Small intestine (tissue), 16 donors: ENCODE results near the gene SELENOF. TPM values are rescaled to one million over a fixed set of nuclear protein-coding genes. Genes with fewer than 3 reads are reported as not detected.

ENCODE experiments used
- DNase-seq, 2 donors: peaks; one replicate each; pipeline versions ENCODE4 v3.0.0 to v3.0.0-alpha.2; 2013
- FAIRE-seq: peaks from 2 replicates; lab custom pipeline; 2012; peaks lifted over from hg19 to GRCh38; lab: Jason Lieb, UNC
- H3K27ac ChIP-seq, 3 donors: one replicate each; pipeline ENCODE4 v1.5.1; 2013; ENCODE audit warnings: low read length in 2 of 3, mild to moderate bottlenecking in 2 of 3, control low read depth in 1 of 3, inconsistent platforms in 1 of 3, low read depth in 1 of 3, moderate library complexity in 1 of 3
- H3K27me3 ChIP-seq, 3 donors: one replicate each; pipeline ENCODE4 v1.6.1; 2013; ENCODE audit warnings: low read length in 3 of 3, inconsistent platforms in 1 of 3; ENCODE audit not compliant: control insufficient read depth in 3 of 3, insufficient read depth in 3 of 3
- H3K36me3 ChIP-seq, 3 donors: one replicate each; pipeline ENCODE4 v1.6.1; 2013; ENCODE audit warnings: low read length in 3 of 3, inconsistent platforms in 1 of 3, low read depth in 1 of 3, mild to moderate bottlenecking in 1 of 3, moderate library complexity in 1 of 3; ENCODE audit not compliant: control insufficient read depth in 3 of 3, insufficient read depth in 2 of 3
- H3K4me1 ChIP-seq, 3 donors: one replicate each; pipeline ENCODE4 v1.6.1; 2013; ENCODE audit warnings: low read length in 2 of 3, inconsistent platforms in 1 of 3, low read depth in 1 of 3, mild to moderate bottlenecking in 1 of 3, moderate library complexity in 1 of 3; ENCODE audit not compliant: control insufficient read depth in 3 of 3, insufficient read depth in 2 of 3
- H3K4me3 ChIP-seq, 3 donors: one replicate each; pipeline ENCODE4 v1.5.1; 2013; ENCODE audit warnings: low read length in 3 of 3, control low read depth in 1 of 3, inconsistent platforms in 1 of 3, low read depth in 1 of 3, mild to moderate bottlenecking in 1 of 3, moderate library complexity in 1 of 3
- H3K9me3 ChIP-seq, 2 donors: one replicate each; pipeline ENCODE4 v1.6.1; 2013; ENCODE audit warnings: low read depth in 1 of 2, low read length in 1 of 2; ENCODE audit not compliant: control insufficient read depth in 2 of 2, insufficient read depth in 1 of 2
- WGBS, 3 donors: extraction: QIAGEN DNeasy Blood & Tissue Kit; methylation state at CpG; one replicate each; pipeline ENCODE4 v1.1.7; 2013; 5-methylcytosine and 5-hydroxymethylcytosine counted together
- long read RNA-seq, 10 donors: transcript quantifications; one replicate each; lab custom pipeline, GENCODE V29; 2026
- polyA plus RNA-seq, 4 donors: library from polyadenylated mRNA; stranded (reverse) in 3 of 4; unstranded in 1 of 4; fragments of 200-250 nt in 3 of 4; fragments of 120-200 nt in 1 of 4; gene quantifications; one replicate each; pipeline versions ENCODE4 v1.2.1 to v1.2.3, GENCODE V29; 2013
- donor health status: healthy with polysubstance abuse.
- donor health status: control.
- donor health status: control.
- donor health status: Bipolar disorder and iron deficiency.
- donor health status: healthy.

The SELENOF gene
- 100 to 1,000 TPM in 2 of 4 donors, 10 to 100 TPM in 2; 65.4 to 228 (median 120) TPM for polyA plus RNA-seq
- long read RNA-seq, donor 1 = 0 reads
- long read RNA-seq, donor 2, transcript SELENOF-201 (5 exons, 1,781 nt) = major isoform, 38 of 38 reads
- long read RNA-seq, donor 2, partial matches to known transcripts = 0 of 38 reads
- long read RNA-seq, donor 2, other reads (novel, unspliced or antisense) = 0 of 38 reads
- long read RNA-seq, donor 3, transcript SELENOF-201 (5 exons, 1,781 nt) = major isoform, 73 of 89 reads
- long read RNA-seq, donor 3, partial matches to known transcripts = 11 of 89 reads
- long read RNA-seq, donor 3, other reads (novel, unspliced or antisense) = 0 of 89 reads
- long read RNA-seq, donor 4, partial matches to known transcripts = 0 of 4 reads
- long read RNA-seq, donor 4, other reads (novel, unspliced or antisense) = 0 of 4 reads
- long read RNA-seq, donor 5, transcript SELENOF-201 (5 exons, 1,781 nt) = major isoform, 21 of 23 reads
- long read RNA-seq, donor 5, partial matches to known transcripts = 0 of 23 reads
- long read RNA-seq, donor 5, other reads (novel, unspliced or antisense) = 0 of 23 reads
- long read RNA-seq, donor 6, transcript SELENOF-201 (5 exons, 1,781 nt) = major isoform, 89 of 117 reads
- long read RNA-seq, donor 6, partial matches to known transcripts = 24 of 117 reads
- long read RNA-seq, donor 6, other reads (novel, unspliced or antisense) = 0 of 117 reads
- long read RNA-seq, donor 7 = 0 reads
- long read RNA-seq, donor 8, transcript SELENOF-201 (5 exons, 1,781 nt) = major isoform, 11 of 12 reads
- long read RNA-seq, donor 8, partial matches to known transcripts = 0 of 12 reads
- long read RNA-seq, donor 8, other reads (novel, unspliced or antisense) = 0 of 12 reads
- long read RNA-seq, donor 9, transcript SELENOF-201 (5 exons, 1,781 nt) = major isoform, 29 of 35 reads
- long read RNA-seq, donor 9, partial matches to known transcripts = 5 of 35 reads
- long read RNA-seq, donor 9, other reads (novel, unspliced or antisense) = 0 of 35 reads
- long read RNA-seq, donor 10, transcript SELENOF-202 (4 exons, 1,220 nt) = minor isoform, 5 of 159 reads
- long read RNA-seq, donor 10, transcript SELENOF-201 (5 exons, 1,781 nt) = major isoform, 131 of 159 reads
- long read RNA-seq, donor 10, partial matches to known transcripts = 16 of 159 reads
- long read RNA-seq, donor 10, other reads (novel, unspliced or antisense) = 5 of 159 reads

DNA sequence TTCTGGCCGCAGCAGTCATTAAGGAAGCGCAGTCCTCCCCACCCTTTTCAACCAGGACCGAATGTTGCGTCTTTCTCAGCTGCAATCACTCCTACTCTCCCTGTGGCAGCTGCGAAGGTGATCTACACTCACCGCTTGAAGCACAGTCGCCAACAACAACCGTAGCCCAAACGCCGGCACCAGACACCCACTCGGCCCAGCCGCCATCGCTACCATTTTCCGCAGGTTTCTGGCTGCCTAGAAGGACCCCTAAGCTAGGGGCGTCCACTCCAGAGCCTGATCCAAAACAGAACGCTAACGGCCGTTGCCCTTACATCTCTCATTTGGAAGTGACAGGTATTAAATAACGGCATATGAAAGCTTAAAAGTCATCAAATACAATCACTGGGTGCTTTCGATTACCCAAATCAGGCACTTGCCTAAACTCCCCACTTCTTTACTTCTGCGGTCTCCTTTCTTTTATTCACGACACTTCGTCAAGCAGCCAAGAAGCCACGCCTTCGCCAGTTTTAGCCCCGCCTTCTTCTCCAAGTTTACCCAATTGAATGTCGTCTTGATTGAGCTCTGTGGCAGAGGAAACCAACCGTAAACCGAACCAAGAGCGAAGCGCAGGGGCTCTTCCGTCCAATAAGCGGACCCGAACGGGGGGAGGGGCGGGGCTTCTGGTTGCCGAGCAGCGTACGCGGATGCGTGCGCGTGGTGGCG, at the start of gene SELENOF:
Gene SELENOF (minus strand): TSS at position 231 of the 705 bp plus-strand sequence. CDS start 15 bp downstream, at position 216.
- H3K36me3 ChIP-seq = peaks cover 0 to 4% (median 0%) of the 10 kb centered on the region in 3 donors
- H3K27ac ChIP-seq = peak within 1 kb of the TSS; percentile 52 to 96 (median 94)
- H3K27me3 ChIP-seq = no peaks in the 10 kb centered on the region
- 0 to 1% (median 0%) methylated on average over 40 to 44 of the region's 44 CpGs for WGBS, 3 donors
- H3K4me3 ChIP-seq = peak within 1 kb of the TSS; percentile 79 to 97 (median 92)
- DNase-seq = peak; percentile 100
- FAIRE-seq = peak; percentile 89
- peaks cover 0 to 5% (median 4%) of the 10 kb centered on the region in 3 donors for H3K4me1 ChIP-seq
- no peaks in the 10 kb centered on the region for H3K9me3 ChIP-seq

DNA sequence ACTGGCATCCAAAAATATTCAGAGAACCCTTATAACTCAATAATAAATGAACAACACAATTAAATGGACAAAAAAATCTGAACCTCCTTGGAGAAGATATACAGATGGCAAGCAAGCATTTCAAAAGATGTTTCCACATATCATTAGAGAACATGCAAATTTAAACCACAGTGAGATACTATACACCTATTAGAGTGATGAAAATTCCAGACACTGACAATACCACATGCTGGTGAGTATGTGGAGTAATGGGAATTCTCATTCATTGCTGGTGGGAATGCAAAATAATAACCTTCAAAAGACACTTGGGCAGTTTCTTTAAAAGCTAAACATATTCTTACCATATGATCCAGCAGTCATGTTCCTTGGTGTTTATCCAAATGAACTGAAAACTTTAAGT, 46.6 kb upstream of the SELENOF start:
- Histone ChIP-seq H3K9me3 (no peaks in the 10 kb centered on the region), H3K36me3 (no peaks in the 10 kb centered on the region), H3K4me1 (no peaks in the 10 kb centered on the region), H3K4me3 (no peak overlapping the region), H3K27ac (no peak overlapping the region), H3K27me3 (no peaks in the 10 kb centered on the region)
- DNase-seq = no peak
- FAIRE-seq = no peak

GRCh38 chr1:86957221-86957620, 43.3 kb upstream of the SELENOF start:
- DNase-seq = no peak

DNA sequence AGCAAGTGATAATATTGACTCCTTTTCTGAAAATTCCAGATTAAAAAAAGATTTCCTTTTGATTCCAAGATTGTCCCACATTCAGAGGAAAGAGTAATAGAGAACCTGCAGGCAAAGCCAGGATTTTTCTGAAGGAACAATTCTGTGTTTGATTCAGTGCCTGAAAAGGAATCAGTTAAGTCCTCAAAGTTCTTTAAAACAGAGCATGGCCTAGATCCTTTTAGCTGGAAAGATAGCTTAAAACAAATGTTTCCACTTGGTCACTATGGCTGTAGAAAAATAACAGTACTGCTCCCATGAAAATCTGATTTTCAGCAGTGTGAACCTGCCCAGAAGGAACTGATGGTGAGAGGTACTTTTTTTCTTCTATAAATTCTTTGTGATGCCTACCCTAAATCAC, 42.3 kb upstream of the SELENOF start:
- no peaks in the 10 kb centered on the region for H3K27me3 ChIP-seq
- no peaks in the 10 kb centered on the region for H3K36me3 ChIP-seq
- H3K27ac ChIP-seq = no peak overlapping the region
- FAIRE-seq (no peak), DNase-seq (no peak)
- H3K9me3 ChIP-seq = no peaks in the 10 kb centered on the region
- no peaks in the 10 kb centered on the region for H3K4me1 ChIP-seq
- no peak overlapping the region for H3K4me3 ChIP-seq

More at GRCh38 chr1:86957221-86957620, 43.3 kb upstream of the SELENOF start:
- Histone ChIP-seq H3K4me3 (no peak overlapping the region), H3K4me1 (no peaks in the 10 kb centered on the region), H3K9me3 (no peaks in the 10 kb centered on the region), H3K27ac (no peak overlapping the region), H3K36me3 (no peaks in the 10 kb centered on the region), H3K27me3 (no peaks in the 10 kb centered on the region)
- FAIRE-seq = no peak

GRCh38 chr1:86955678-86956077, 41.8 kb upstream of the SELENOF start:
- FAIRE-seq = no peak
- H3K9me3 ChIP-seq = no peaks in the 10 kb centered on the region
- WGBS, 3 donors = 84 to 94% (median 88%) methylated on average over 3 of the region's 3 CpGs
- H3K27me3 ChIP-seq = no peaks in the 10 kb centered on the region
- H3K27ac ChIP-seq = no peak overlapping the region
- no peaks in the 10 kb centered on the region for H3K4me1 ChIP-seq
- DNase-seq = no peak
- no peak overlapping the region for H3K4me3 ChIP-seq
- no peaks in the 10 kb centered on the region for H3K36me3 ChIP-seq

DNA sequence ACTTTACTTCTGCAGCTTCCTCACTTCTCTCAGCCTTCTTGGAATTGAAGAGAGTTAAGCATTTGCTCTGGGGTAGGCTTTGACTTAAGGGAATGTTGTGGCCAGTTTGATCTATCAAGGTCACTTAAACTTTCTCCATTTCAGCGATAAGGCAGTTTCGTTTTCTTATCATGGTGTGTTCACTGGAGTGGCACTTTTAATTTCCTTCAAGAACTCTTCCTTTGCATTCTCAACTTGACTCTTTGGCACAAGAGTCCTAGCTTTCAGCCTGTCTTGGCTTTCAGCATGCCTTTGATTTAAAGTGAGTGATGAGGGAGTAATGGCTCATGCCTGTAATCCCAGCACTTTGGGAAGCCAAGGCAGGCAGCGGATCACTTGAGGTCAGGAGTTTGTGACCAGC, 39.2 kb upstream of the SELENOF start:
- Histone ChIP-seq H3K27ac (no peak overlapping the region), H3K9me3 (no peaks in the 10 kb centered on the region), H3K36me3 (no peaks in the 10 kb centered on the region), H3K4me1 (no peaks in the 10 kb centered on the region), H3K27me3 (no peaks in the 10 kb centered on the region), H3K4me3 (no peak overlapping the region)
- 53 to 70% (median 57%) methylated on average over 3 of the region's 3 CpGs for WGBS, 3 donors
- DNase-seq (peak in 1 of 2 donors; percentile 31), FAIRE-seq (no peak)

GRCh38 chr1:86951430-86951829, 37.5 kb upstream of the SELENOF start:
- no peak for DNase-seq

More at GRCh38 chr1:86951430-86951829, 37.5 kb upstream of the SELENOF start:
- H3K4me3 ChIP-seq = no peak overlapping the region
- H3K9me3 ChIP-seq = no peaks in the 10 kb centered on the region
- 83 to 91% (median 89%) methylated on average over 1 of the region's 1 CpG for WGBS, 3 donors
- no peak for FAIRE-seq
- H3K27me3 ChIP-seq = no peaks in the 10 kb centered on the region
- no peaks in the 10 kb centered on the region for H3K36me3 ChIP-seq
- no peak overlapping the region for H3K27ac ChIP-seq
- H3K4me1 ChIP-seq = no peaks in the 10 kb centered on the region
